ENCODE results near the gene RPS15. TPM values are rescaled to one million over a fixed set of nuclear protein-coding genes. Genes with fewer than 3 reads are reported as not detected.

Gene RPS15
- polyA plus RNA-seq, 1 donor (not counting 4 experiments of a cell fraction or from before 2014, with no cell fraction given) = 795 TPM

- no peak for DNase-seq (ENCODE audit: low read depth, low spot score)
- H3K9me3 ChIP-seq (ENCODE audit: control insufficient read depth, low read depth, low read length) = no peaks in the 10 kb centered on the region
- peaks cover 2 to 5% of the 10 kb centered on the region in 2 experiments for H3K36me3 ChIP-seq (ENCODE audit: control insufficient read depth in 2 of 2, extremely low read depth in 1 of 2, insufficient read depth in 2 of 2, low read length in 2 of 2)
- peaks cover 53% of the 10 kb centered on the region for H3K27me3 ChIP-seq (ENCODE audit: control insufficient read depth, extremely low read depth, insufficient read depth, low read length)
- H3K4me2 ChIP-seq (ENCODE audit: control insufficient read depth, extremely low read depth, insufficient read depth, low read depth, low read length) = peak overlapping the region; percentile 70
- FAIRE-seq = no peak
- no peak overlapping the region for H3K9ac ChIP-seq (ENCODE audit: control insufficient read depth, extremely low read depth, insufficient read depth, low read length)
- H2AFZ ChIP-seq (ENCODE audit: control insufficient read depth, low read length) = no peak overlapping the region
- H3K27ac ChIP-seq (ENCODE audit: control insufficient read depth, insufficient read depth, low read length) = no peak overlapping the region
- H3K4me3 ChIP-seq (ENCODE audit: control insufficient read depth in 2 of 3, extremely low read depth in 1 of 3, insufficient read depth in 2 of 3, low read depth in 1 of 3, low read length in 3 of 3) = peak overlapping the region; percentile 48 to 60 (median 51)
- dilution Hi-C loops (cut with MboI; ENCODE audit: extremely low pct_ligation_motif_present, low sequenced_read_pairs) = no loop called here
- TF ChIP-seq CTCF (optimal IDR thresholded peaks at IDR 0.05 in 1 of 3, IDR thresholded peaks at IDR 0.05 in 1 of 3, conservative IDR thresholded peaks at IDR 0.05 in 1 of 3; ENCODE audit: extremely low read depth in 1 of 3, insufficient read depth in 2 of 3, low read length in 3 of 3) = no peak
- TF ChIP-seq EZH2 (IDR thresholded peaks at IDR 0.05; ENCODE audit: low read length) = peak; percentile 12
- H4K20me1 ChIP-seq (ENCODE audit: control insufficient read depth, extremely low read depth, insufficient read depth, low read length) = peaks cover 12% of the 10 kb centered on the region
- peaks cover 16% of the 10 kb centered on the region for H3K4me1 ChIP-seq (ENCODE audit: control insufficient read depth, extremely low read depth, insufficient read depth, low read length)
- peaks cover 4% of the 10 kb centered on the region for H3K9me1 ChIP-seq (ENCODE audit: control insufficient read depth, extremely low read depth, insufficient read depth, low read length)
- no peaks in the 10 kb centered on the region for H3K79me2 ChIP-seq (ENCODE audit: control insufficient read depth, insufficient read depth, low read length)
Measured at GRCh38 chr19:1470305-1471009, 32.3 kb downstream of the RPS15 start.

GRCh38 chr19:1471010-1471514 is 32.9 kb downstream of the RPS15 start:
- DNase-seq (ENCODE audit: low read depth, low spot score) = no peak
- peaks cover 4% of the 10 kb centered on the region for H3K9me1 ChIP-seq (ENCODE audit: control insufficient read depth, extremely low read depth, insufficient read depth, low read length)
- no peak overlapping the region for H2AFZ ChIP-seq (ENCODE audit: control insufficient read depth, low read length)
- no peaks in the 10 kb centered on the region for H3K9me3 ChIP-seq (ENCODE audit: control insufficient read depth, low read depth, low read length)
- peaks cover 5 to 6% of the 10 kb centered on the region in 2 experiments for H3K36me3 ChIP-seq (ENCODE audit: control insufficient read depth in 2 of 2, extremely low read depth in 1 of 2, insufficient read depth in 2 of 2, low read length in 2 of 2)
- FAIRE-seq = no peak
- dilution Hi-C loops (cut with MboI; ENCODE audit: extremely low pct_ligation_motif_present, low sequenced_read_pairs) = no loop called here
- peak overlapping the region; percentile 70 for H3K4me2 ChIP-seq (ENCODE audit: control insufficient read depth, extremely low read depth, insufficient read depth, low read depth, low read length)
- H3K4me1 ChIP-seq (ENCODE audit: control insufficient read depth, extremely low read depth, insufficient read depth, low read length) = peaks cover 9% of the 10 kb centered on the region
- no peak overlapping the region for H3K9ac ChIP-seq (ENCODE audit: control insufficient read depth, extremely low read depth, insufficient read depth, low read length)
- H4K20me1 ChIP-seq (ENCODE audit: control insufficient read depth, extremely low read depth, insufficient read depth, low read length) = peaks cover 11% of the 10 kb centered on the region
- no peak for TF ChIP-seq CTCF (optimal IDR thresholded peaks at IDR 0.05 in 1 of 3, IDR thresholded peaks at IDR 0.05 in 1 of 3, conservative IDR thresholded peaks at IDR 0.05 in 1 of 3; ENCODE audit: extremely low read depth in 1 of 3, insufficient read depth in 2 of 3, low read length in 3 of 3)
- TF ChIP-seq EZH2 (IDR thresholded peaks at IDR 0.05; ENCODE audit: low read length) = peak; percentile 80
- peaks cover 47% of the 10 kb centered on the region for H3K27me3 ChIP-seq (ENCODE audit: control insufficient read depth, extremely low read depth, insufficient read depth, low read length)
- H3K27ac ChIP-seq (ENCODE audit: control insufficient read depth, insufficient read depth, low read length) = no peak overlapping the region
- H3K79me2 ChIP-seq (ENCODE audit: control insufficient read depth, insufficient read depth, low read length) = peaks cover 5% of the 10 kb centered on the region
- peak overlapping the region in 2 of 3 experiments; percentile 51 to 60 for H3K4me3 ChIP-seq (ENCODE audit: control insufficient read depth in 2 of 3, extremely low read depth in 1 of 3, insufficient read depth in 2 of 3, low read depth in 1 of 3, low read length in 3 of 3)

Data from keratinocyte (primary cell).